ENCODE data around the gene AKNA. TPM values are rescaled to one million over a fixed set of nuclear protein-coding genes. Genes with fewer than 3 reads are reported as not detected.

The AKNA gene
- total RNA-seq, 1 donor from 2014 or later, result 464 TPM

DNA sequence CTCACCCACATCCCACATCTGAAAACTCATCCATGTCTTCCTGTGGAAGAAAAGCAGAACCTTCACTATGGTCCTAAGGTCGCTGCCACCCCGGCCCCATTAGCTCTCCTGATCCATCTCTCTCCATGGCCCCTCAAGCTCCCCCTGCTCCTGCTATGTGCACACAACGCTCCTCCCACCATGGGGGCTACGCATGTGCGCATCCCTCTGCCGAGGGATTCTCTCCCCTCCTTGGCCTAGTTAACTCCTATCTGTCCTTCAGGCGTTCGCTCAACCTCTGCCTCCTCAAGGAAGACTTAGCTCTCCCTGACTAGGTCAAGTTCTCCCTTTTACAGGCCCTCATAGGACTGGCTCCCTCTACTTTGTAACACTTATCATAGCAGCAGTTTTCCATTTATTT is 9.8 kb downstream of the AKNA start:
- intact Hi-C loops (cut with micrococcal nuclease), result no loop called here

DNA sequence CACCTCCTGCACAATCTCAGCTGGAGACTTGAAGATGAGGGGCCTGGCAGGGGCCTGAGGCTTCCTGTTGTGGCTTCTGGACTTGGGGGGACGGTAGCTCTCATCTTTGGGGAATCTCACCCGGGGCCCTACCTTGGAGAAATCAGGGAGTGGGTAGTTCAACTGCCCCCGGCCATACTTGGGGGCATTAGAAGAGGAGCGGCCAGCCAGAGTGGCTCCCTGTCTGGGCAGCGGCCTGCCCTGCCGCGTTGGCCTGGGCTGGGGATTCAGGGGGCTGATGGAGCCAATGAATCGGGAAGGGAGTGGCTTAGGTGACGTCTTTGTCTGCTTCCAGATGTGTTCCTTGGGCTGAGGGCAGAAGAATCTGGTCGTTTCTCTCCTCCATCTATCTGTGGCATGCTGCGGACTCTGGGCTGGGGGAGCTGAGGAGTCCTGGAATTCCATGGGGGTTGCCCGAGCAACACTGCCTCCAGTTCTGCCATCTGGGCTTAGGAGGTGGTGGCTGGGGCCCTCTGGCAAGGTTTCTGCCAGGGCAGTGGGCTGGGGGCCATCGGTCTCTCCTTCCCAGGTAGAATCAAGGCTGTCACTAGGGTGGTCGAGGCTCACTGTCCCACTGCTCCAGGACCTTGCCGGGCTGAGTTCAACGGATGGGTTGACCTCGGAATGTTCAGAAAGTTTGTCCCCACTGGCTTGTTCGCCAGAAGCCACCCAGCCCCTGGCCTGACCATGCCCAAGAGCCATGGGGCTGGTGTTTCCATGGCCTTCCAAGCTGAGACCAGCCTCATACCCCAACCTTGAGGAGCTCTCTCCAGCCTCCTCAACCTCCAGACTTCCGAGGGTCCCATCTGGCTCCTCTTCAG is 11.0 kb downstream of the AKNA start:
- intact Hi-C loops (cut with micrococcal nuclease), result no loop called here

DNA sequence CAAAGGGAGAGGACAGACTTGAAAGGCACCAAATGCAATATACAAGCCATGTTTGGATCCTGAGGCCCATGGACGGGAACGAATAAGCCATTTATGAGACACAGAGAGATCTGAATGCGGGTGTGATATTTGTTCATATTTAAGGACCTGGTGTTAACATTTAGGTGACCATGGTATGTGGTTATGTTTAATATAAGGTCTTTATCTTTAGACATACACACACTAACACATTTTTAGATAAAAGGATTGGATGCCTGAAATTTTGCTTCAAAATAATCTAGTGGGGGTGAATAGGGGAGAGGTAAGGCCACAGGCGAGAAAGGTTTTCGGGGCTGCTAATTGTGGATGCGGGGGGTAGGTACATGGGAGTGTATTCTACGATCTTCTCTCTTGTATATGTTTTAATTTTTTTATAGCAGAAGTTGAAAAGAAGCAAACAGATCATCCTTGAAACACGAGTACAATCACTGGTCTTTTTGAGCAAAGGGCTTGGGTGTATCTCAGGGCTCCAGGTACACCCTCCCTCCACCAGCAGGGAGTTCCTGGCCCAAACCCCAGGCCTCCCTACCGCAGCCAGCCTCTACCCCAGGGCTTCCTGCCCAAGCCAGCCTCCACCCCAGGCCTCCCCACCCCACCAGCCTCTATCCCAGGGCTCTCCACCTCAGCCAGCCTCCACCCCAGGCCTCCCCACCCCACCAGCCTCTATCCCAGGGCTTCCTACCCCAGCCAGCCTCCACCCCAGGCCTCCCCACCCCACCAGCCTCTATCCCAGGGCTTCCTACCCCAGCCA is 12.2 kb downstream of the AKNA start:
- intact Hi-C loops (cut with micrococcal nuclease), result loop anchor here (1.0 kb wide), 1 partner anchor 9 kb away; no protein-coding TSS in a partner anchor

DNA sequence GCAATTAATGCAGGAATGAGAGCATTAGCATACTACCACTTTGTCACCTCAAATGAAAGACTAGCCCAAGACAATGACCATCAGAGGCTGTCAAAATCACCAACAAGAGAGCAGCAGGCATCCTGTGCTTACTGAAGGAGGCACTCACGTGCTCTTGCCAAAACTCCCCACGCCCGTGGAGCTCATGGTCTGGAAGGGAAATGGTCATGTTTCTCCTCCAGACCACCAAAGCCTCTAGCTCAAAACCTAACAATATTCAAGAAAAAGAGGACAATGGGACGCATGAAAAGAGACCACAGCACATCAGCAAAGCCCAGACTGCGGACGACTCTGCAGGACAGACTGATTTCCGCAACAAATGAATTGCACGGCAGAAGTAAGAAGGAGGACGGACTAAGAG is 12.8 kb downstream of the AKNA start:
- intact Hi-C loops (cut with micrococcal nuclease), result loop anchor here (1.0 to 5.0 kb wide), 3 partner anchors 9 to 1153 kb away; partner anchors contain the start of genes CDC26, FKBP15, PRPF4 and SLC31A1

DNA sequence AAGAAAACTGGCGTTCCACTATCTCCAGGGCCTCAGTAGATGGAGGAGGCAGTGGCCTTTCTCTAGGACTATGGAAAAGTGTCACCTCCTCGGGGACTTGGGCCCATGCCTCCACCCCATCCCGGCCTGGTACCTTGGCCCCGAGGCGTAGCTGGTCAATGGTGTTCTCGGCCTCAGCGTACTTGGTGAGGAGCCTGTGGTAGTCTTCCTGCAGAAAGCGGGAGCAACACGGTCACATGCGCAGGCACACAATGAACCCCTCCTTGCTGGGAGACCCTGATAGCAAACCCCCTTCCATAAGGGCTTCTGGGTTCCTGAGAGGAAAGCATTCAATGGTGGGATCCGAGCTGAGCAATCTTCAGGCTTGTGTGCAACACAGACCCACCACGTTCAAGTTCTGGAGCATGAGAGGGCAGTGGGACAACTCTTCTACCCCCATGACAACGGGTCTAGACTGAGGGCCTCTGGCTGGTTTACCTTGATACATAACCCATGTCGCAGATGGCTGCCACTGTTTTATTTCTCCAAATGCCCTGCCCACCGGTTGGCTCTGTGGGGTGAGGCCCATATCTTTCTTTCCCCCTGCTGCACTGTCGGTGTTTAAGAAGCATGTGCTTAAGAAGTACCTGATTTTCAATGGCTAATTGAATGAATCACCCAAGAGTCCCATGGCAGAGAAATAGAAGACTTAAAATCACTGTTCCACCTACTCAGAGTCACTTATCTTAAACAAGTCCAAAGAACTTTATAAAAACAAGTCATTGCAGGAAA is 13.6 kb downstream of the AKNA start:
- intact Hi-C loops (cut with micrococcal nuclease), result loop anchor here (1.0 to 5.0 kb wide), 5 partner anchors 11 to 1152 kb away; partner anchors contain the start of genes CDC26, FKBP15, PRPF4 and SLC31A1

DNA sequence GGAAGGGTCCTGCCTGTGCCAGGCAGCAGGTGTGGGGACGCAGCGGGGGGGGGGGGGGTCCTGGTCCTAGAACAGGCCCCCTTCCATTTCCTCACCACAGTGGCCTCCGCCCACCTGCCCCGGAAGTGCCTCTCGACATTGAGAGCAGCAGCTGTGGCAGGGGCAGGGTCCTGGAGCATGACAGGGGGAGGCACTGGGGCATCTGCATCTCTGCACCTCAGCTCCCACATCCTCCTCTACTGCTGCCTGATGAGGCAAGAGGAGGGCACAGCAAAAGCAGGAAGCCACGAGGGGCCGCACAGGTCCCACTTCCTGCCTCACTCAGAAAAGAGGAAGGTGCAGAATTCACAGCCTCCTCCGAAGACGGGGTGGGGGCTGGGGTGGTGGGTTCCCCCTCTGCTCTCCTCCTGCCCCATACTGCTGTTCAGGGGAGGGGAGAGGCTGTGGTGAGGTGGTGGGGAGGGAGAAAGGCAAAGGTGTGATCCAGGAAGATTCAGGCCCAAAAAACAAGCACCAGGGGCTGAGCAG is 14.8 kb downstream of the AKNA start:
- intact Hi-C loops (cut with micrococcal nuclease), result loop anchor here (1.0 to 5.0 kb wide), 5 partner anchors 10 to 1151 kb away; partner anchors contain the start of genes CDC26, FKBP15, PRPF4 and SLC31A1

DNA sequence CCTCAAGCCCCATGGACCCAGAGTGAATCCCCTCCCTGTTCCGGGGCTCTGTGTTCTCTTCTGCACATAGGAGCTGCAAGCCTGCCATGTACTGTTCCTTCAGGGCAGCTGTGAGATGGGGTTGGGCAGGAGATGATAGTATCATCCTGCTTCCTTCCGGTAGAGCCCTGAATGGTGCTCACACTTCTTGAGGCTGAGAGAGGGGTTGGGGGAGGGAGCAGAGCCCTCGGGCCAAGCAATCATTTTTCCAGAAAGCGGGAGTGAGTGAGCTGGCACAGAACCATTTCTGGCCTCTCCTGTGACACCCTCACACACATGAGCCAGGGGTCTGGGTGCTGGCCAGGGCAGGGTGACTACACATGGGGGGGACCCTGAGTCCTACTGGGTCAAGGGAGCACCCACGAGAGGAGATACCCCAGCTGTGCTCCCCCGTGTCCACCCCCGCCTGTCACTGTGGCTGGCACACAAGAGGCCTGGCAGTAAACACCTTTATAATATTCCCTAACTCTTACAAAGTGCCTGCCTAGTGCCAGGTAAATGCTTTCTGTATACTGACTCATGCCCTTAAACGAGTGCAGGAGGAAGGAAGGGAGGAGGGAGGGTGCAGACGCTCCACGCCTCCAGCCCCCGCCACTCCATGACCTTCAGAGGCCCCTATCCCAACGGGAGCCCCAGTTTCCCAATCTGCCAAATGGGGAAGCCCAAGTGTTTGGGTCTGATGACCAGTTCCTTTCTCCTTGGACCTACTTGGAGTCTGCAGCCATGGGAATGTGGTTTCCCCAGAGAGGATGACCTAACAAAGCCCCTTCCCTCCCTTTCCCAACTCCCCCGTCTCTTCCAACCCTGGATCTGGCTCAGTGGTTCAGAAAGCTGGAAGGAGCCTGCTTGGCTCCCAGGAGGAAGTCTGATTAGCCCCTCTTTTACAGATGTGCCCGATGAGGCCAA is 15.5 kb downstream of the AKNA start:
- intact Hi-C loops (cut with micrococcal nuclease), result loop anchor here (5.0 kb wide), 2 partner anchors 1095 to 1150 kb away; partner anchors contain the start of genes CDC26, FKBP15, PRPF4 and SLC31A1

DNA sequence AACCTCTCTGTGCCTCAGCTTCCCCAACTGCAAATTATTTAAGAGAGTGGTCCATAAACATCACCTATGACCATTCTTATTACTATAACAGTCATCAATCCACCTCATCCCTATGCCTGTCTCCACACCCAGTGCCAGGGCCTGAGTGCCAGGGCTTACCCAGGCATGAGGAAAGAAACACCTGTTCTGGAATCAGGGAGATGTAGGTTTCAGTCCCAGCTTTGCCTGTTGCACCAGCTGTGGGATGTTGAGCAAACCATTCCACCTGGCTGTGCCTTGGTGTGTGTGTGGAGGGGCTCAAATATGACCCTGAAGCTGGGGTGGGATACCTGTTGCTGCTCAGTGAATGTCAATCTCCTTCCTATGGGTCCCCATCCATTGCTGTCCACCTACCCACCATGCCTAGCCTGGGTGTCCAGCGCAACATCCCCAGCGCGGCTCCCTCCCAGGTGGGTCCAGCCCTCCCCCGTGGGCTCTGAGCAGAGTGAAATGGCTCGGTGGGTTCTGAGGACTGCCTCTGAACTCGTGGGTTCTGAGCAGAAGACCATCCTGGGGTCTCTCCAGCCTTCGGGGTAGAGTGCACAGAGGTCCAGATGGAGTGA is 16.3 kb downstream of the AKNA start:
- intact Hi-C loops (cut with micrococcal nuclease), result loop anchor here (5.0 kb wide), 2 partner anchors 1094 to 1149 kb away; partner anchors contain the start of genes CDC26, FKBP15, PRPF4 and SLC31A1

DNA sequence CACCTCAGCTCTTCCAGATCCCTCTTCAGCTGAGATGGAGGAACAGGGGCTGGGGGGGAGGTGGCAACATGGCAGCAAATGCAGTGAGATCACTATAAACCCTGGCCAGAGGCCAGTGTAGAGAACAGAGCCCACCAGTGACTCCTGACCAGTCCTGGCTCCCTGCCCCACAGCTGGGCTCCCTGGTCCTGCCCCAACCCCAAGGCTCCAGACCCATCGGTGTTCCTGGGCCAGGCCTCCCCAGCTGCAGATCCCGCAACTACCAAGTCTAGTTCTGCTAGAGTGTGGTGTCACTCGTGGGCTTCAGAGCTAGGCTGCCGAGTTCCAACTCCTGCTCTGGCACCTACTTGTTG is 16.8 kb downstream of the AKNA start:
- intact Hi-C loops (cut with micrococcal nuclease), result loop anchor here (5.0 kb wide), 2 partner anchors 1094 to 1149 kb away; partner anchors contain the start of genes CDC26, FKBP15, PRPF4 and SLC31A1

DNA sequence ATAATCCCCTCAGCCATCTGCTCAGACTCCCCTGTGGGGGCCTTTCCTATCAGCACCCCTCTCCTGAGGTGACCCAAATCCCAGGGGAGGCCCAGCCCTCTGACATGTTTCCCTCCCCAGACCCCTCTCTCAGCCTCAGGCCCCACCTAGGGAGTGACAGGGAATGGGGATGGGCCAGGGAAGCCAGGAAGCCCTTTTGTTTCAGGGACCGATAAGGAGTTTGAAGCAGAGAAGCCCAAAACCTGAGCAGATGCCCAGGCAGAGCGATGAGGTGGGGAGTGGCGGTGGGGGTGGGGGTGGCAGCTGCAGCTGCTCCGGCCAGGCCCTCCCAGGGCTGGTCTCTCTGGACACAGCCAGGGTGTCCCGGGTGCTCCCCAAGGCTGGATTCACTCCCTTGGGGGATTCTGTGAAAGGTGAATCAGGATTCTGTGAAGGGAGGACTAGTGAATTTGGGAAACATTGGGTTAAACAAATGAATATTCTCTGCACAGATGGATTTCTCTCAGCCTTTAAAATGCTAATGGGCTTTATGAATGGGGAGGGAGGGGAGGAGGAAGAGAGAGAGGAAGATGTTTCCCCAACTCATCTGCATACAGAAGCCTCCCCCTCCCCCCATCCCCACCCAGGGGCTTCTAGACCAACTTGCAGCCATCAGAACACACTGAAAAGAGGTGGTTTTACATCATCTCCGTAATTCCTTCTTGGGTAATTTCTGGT is 17.4 kb downstream of the AKNA start:
- intact Hi-C loops (cut with micrococcal nuclease), result loop anchor here (5.0 kb wide), 2 partner anchors 1093 to 1148 kb away; partner anchors contain the start of genes CDC26, FKBP15, PRPF4 and SLC31A1

DNA sequence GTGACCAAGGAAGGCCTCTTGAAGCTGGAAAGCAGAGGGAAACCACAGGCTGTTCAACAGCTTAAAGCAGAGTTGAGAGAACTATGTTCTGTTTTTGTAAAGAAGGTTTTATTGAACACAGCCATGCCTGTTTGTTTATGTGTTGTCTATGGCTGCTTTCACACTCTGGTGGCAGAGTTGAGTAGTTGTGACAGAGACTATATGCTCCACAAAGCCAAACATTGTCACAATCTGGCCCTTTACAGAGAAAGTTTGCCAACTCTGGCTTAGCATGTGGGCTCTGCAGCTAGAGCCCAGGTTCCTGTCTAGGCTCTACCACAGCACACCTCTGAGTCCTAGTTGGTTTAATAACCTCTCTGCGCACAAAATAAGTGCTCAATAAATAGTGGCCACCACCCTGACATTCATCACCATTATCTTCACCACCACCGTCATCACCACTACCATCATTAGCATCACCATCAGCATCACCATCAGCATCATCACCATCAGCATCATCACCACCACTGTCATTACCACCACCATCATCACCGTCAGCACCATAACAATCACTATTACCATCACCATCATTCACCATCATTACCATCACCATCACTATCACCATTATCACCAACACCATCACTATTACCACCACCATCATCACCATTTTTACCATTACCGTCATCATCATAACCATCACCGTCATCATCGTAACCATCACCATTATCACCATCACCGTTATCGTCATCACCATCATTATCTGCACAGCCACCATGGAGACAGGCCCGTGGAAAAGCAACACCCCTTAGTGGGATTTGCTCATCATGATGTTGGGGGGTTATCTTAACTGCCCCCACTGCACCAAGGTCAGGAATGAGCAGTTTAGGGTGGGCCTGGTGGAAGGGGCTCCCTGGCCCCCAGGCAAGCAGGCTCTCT is 18.3 kb downstream of the AKNA start:
- intact Hi-C loops (cut with micrococcal nuclease), result loop anchor here (5.0 kb wide), 2 partner anchors 1092 to 1147 kb away; partner anchors contain the start of genes CDC26, FKBP15, PRPF4 and SLC31A1

DNA sequence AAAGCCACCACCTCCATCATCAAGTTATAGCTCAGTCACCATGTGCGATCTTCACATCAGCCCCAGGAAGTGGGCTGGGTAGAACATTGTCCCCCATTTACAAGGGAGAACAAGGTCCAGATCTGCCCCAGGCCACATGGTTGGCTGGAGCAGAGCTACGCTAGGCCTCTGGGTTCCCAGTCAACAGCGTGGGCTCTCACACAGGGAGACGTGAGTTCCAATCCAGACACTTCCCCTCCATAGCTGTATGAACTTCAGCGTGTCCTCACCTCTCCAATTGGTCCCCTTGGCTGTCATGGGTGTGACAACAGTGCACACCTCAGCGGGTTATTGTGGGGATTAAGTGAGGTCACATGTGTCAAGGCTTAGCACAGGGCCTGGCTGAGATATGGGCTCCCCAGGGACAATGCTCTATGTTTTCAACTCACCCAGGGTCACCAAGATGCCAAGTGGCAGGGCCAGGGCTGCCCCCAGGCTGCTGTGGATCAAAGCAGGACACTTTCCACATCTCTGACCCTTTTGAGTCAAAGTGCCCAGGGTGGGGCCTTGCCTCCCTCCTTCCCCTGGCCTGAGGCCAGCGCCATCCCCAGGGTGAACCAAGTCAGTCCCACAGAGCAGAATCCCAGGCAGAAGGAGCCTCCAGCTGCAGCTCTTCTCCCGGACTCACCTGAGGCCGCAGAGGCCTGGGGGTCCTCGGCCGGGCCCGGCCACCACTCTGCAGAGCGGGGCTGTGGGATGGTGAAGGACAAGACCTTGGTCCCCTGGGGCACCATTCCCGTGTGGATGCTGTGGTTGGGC is 19.8 kb downstream of the AKNA start:
- intact Hi-C loops (cut with micrococcal nuclease), result no loop called here

DNA sequence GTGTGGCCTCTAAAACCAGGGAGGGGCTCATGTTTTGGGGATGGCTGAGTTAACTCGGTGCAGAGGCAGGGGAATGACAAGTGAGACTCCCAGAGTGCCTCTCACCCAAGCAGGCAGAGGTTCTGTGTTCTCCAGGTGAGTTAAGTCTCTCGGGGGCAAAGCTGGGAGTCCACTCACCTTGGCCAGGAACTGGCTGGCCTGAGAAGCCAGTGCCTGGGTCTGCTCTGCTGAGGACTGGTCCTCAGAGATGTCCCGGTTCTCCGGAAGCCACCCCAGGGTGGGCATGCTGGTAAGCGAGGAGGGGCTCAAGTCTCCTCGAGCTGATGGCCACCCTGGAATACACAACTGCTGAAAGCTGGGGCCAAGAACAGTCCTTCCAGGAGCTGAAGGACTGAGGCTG is 20.4 kb downstream of the AKNA start:
- intact Hi-C loops (cut with micrococcal nuclease), result no loop called here

DNA sequence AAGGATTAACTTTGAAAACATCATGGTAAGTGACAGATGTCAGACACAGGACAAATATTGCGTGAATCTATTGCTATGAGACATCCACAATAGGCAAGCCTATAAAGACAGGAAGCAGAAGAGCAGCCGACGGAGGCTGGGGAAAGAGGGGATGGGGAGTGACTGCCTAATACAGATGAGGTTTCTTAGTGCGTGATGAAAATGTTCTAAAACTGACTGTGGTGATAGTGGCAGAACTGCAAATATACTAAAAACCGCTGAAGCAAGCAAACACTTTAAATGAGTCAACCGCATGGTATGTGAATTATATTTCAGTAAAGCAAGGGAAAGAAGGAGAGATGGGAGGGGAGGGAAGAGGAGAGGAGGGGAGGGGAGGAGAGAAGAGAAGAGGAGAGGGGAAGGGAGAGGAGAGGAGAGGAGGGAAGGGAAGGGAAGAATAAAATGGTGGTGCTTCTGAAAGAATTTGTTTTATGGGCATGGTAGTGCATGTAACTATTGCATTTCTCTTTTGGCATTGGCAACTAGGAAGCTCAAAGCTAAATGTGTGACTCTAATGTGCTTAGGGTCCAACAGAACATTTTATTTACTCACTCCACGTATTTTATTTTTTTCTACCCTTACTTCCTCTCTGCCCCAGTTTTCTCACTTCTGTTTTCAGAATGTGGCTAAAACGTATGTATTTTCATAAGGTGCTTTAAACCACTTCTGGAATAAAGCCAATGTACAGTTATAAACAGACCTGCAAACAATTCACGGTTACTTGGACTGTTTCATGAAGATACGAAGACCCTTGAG is 21.3 kb downstream of the AKNA start:
- intact Hi-C loops (cut with micrococcal nuclease), result loop anchor here (1.0 kb wide), 4 partner anchors 9 to 32 kb away; no protein-coding TSS in a partner anchor

DNA sequence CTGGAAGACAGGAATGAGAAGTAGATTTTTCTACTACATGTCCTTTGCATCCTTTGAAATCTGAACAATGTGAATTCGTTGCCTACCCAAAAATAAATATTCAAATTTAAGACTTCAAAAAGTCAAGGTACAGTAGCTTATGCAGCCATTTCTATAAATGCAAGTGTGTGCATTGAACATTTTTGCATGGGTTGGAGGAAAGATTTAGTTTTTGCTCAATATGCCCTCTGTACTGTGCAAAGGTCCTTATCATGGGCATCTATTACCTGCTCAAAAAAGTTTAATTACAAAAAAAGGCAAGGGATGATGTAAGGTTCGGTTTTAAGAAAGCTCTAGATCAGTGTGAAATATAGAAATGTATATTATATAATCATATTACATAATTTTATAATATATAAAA is 22.6 kb downstream of the AKNA start:
- intact Hi-C loops (cut with micrococcal nuclease), result no loop called here

Measured in T-helper 1 cell treated with Interleukin-12 subunit alpha and Interleukin-12 subunit beta and Interleukin-4 antibody, amounts not matched to agents 30 ng/mL and 1 ng/mL, for 36 hours (primary cell).